Measurements from ENCODE around the gene OR56A1. TPM values are rescaled to one million over a fixed set of nuclear protein-coding genes. Genes with fewer than 3 reads are reported as not detected.
A peak's percentile ranks its signal among the peaks of the same experiment; 100 is the strongest.

The OR56A1 gene
- total and polyA plus RNA-seq, 2 experiments from 2014 or later, result 0.07 TPM; not detected in 1

DNA sequence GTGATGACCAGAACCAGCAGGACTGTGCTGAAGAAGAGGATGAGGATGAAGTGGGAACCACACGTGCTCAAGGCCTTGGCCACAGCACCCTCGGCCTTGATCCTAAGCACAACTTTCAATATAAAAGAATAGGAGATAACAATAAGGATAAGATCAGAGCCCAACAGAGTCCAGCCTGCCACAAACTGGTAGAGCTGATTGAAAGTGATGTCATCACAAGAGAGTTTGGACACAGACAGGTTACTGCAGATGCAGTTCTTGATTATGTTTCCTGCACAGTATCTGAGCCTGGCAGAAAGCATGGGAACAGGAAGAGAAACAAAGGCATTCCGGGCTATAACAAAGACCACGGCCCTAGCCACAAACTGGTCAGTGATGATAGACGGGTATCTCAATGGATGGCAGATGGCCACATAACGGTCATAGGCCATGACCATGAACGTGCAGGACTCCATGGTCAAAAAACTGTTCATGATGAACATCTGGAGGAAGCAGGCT lies 28.3 kb downstream of the OR56A1 start:
- TF ChIP-seq EZH2 (IDR thresholded peaks at IDR 0.05; ENCODE audit: borderline replicate concordance) (no peak), EZH2phosphoT487 (IDR thresholded peaks at IDR 0.05; ENCODE audit: low read depth, severe bottlenecking, unreplicated experiment) (no peak)
- TF ChIP-seq, protein P1, sequence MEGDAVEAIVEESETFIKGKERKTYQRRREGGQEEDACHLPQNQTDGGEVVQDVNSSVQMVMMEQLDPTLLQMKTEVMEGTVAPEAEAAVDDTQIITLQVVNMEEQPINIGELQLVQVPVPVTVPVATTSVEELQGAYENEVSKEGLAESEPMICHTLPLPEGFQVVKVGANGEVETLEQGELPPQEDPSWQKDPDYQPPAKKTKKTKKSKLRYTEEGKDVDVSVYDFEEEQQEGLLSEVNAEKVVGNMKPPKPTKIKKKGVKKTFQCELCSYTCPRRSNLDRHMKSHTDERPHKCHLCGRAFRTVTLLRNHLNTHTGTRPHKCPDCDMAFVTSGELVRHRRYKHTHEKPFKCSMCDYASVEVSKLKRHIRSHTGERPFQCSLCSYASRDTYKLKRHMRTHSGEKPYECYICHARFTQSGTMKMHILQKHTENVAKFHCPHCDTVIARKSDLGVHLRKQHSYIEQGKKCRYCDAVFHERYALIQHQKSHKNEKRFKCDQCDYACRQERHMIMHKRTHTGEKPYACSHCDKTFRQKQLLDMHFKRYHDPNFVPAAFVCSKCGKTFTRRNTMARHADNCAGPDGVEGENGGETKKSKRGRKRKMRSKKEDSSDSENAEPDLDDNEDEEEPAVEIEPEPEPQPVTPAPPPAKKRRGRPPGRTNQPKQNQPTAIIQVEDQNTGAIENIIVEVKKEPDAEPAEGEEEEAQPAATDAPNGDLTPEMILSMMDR (IDR thresholded peaks at IDR 0.05; ENCODE audit: poor library complexity), result no peak
- no peak overlapping the region for H3K4me3 ChIP-seq
- no peak for DNase-seq (ENCODE audit: low spot score)
- no peaks in the 10 kb centered on the region for H3K9me2 ChIP-seq (replicated peaks; ENCODE audit: insufficient read depth)
- H2AFZ ChIP-seq, result no peak overlapping the region
- H3K79me2 ChIP-seq, result no peaks in the 10 kb centered on the region
- no peak overlapping the region for H3K4me2 ChIP-seq
- H3K4me1 ChIP-seq (ENCODE audit: insufficient read depth), result no peaks in the 10 kb centered on the region
- H4K20me1 ChIP-seq (ENCODE audit: insufficient read depth, poor library complexity, severe bottlenecking), result no peaks in the 10 kb centered on the region
- no peak overlapping the region for H3K27ac ChIP-seq
- WGBS (ENCODE audit: low lambda C conversion rate, missing lambda C conversion rate), result 91% methylated on average over 7 of the region's 7 CpGs
- no peaks in the 10 kb centered on the region for H3K36me3 ChIP-seq (replicated peaks; ENCODE audit: insufficient read depth, low read depth)
- H3K27me3 ChIP-seq, result no peaks in the 10 kb centered on the region
- H3K9me3 ChIP-seq (ENCODE audit: low read depth), result no peaks in the 10 kb centered on the region

DNA sequence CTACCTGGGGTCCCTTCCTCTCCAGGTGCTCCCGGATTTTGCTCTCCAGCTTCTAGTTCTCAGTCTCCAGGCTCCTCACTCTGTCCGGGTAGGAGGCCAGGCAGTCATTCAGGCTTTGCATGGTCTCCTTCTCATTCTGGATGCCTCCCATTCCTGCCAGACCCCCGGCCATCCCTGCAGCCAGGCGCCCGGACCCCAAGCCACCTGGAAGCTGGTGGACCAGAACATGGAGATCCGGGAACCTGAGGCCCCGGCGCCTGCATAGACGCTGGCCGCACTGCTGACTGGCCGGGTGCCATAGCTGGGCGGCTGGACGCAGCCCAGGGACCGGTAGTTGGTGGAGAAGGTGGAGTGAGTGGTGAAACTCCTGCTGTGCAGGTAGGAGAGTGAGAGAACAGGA lies 35.8 kb downstream of the OR56A1 start:
- Histone ChIP-seq H3K36me3 (replicated peaks; ENCODE audit: insufficient read depth, low read depth) (no peaks in the 10 kb centered on the region), H3K27ac (no peak overlapping the region), H3K9me3 (ENCODE audit: low read depth) (no peaks in the 10 kb centered on the region), H4K20me1 (ENCODE audit: insufficient read depth, poor library complexity, severe bottlenecking) (no peaks in the 10 kb centered on the region), H3K4me2 (no peak overlapping the region), H3K27me3 (peaks cover 11% of the 10 kb centered on the region), H2AFZ (no peak overlapping the region), H3K4me1 (ENCODE audit: insufficient read depth) (no peaks in the 10 kb centered on the region), H3K4me3 (no peak overlapping the region), H3K79me2 (no peaks in the 10 kb centered on the region), H3K9me2 (replicated peaks; ENCODE audit: insufficient read depth) (no peaks in the 10 kb centered on the region)
- no peak for TF ChIP-seq EZH2phosphoT487 (IDR thresholded peaks at IDR 0.05; ENCODE audit: low read depth, severe bottlenecking, unreplicated experiment)
- TF ChIP-seq, protein P1 (IDR thresholded peaks at IDR 0.05; ENCODE audit: poor library complexity), result no peak
- TF ChIP-seq EZH2 (IDR thresholded peaks at IDR 0.05; ENCODE audit: borderline replicate concordance), result no peak
- no peak for DNase-seq (ENCODE audit: low spot score)
- WGBS (ENCODE audit: low lambda C conversion rate, missing lambda C conversion rate), result 87% methylated on average over 14 of the region's 14 CpGs

DNA sequence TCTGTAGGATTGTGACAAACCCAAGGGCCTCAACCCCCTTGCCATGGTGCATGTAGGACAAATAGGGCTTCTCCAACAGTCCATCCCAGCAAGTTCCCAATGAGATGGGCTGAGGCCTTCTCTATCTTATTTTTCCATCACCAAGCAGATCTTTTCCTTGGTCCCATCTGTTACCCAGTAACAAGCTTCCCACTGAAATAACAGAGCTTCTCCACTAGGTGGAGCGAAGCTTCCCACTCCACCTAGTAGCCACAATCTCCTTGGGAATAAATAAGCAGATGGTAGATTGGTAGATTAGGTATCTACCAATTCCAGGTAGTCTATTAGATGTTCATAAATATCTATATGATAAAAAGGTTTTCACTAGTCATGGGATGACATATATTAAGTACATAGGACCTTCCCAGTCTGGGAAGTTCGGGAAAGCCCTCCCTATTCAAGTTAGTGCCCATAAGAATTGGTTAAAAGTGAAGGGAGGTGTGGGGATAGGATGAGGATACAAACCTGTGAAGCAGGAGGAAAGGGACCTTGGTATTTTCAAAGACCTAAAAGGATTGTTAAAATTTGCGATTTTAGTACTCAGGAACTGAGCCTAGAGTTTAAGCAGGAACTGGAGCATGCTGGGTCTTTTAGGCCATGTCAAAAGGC lies 37.8 kb downstream of the OR56A1 start:
- no peak overlapping the region for H3K4me3 ChIP-seq
- DNase-seq (ENCODE audit: low spot score), result peak; percentile 37
- no peaks in the 10 kb centered on the region for H4K20me1 ChIP-seq (ENCODE audit: insufficient read depth, poor library complexity, severe bottlenecking)
- no peaks in the 10 kb centered on the region for H3K4me1 ChIP-seq (ENCODE audit: insufficient read depth)
- H3K9me3 ChIP-seq (ENCODE audit: low read depth), result no peaks in the 10 kb centered on the region
- no peak overlapping the region for H3K27ac ChIP-seq
- no peaks in the 10 kb centered on the region for H3K9me2 ChIP-seq (replicated peaks; ENCODE audit: insufficient read depth)
- 51% methylated on average over 3 of the region's 3 CpGs for WGBS (ENCODE audit: low lambda C conversion rate, missing lambda C conversion rate)
- H2AFZ ChIP-seq, result no peak overlapping the region
- H3K79me2 ChIP-seq, result no peaks in the 10 kb centered on the region
- no peak for TF ChIP-seq EZH2phosphoT487 (IDR thresholded peaks at IDR 0.05; ENCODE audit: low read depth, severe bottlenecking, unreplicated experiment)
- TF ChIP-seq, protein P1 (IDR thresholded peaks at IDR 0.05; ENCODE audit: poor library complexity), result peak; percentile 52
- TF ChIP-seq EZH2 (IDR thresholded peaks at IDR 0.05; ENCODE audit: borderline replicate concordance), result no peak
- no peak overlapping the region for H3K4me2 ChIP-seq
- H3K27me3 ChIP-seq, result peaks cover 11% of the 10 kb centered on the region
- H3K36me3 ChIP-seq (replicated peaks; ENCODE audit: insufficient read depth, low read depth), result no peaks in the 10 kb centered on the region

All from hepatocyte (in vitro differentiated cells).